ENCODE data around the gene CDH20. TPM values are rescaled to one million over a fixed set of nuclear protein-coding genes. Genes with fewer than 3 reads are reported as not detected.

CDH20 gene
- total RNA-seq, 1 donor from 2014 or later = 0.24 TPM

GRCh38 chr18:61474918-61475317 is 141.7 kb downstream of the CDH20 start:
- Histone ChIP-seq H3K9me3 (no peaks in the 10 kb centered on the region), H3K4me1 (no peaks in the 10 kb centered on the region), H3K4me3 (no peak overlapping the region), H3K36me3 (no peaks in the 10 kb centered on the region), H3K27me3 (ENCODE audit: low read depth) (peaks cover 5% of the 10 kb centered on the region), H3K27ac (no peak overlapping the region)
- intact Hi-C loops (cut with DNase I) = no loop called here
- TF ChIP-seq CTCF (IDR thresholded peaks at IDR 0.05) = no peak
- DNase-seq (no peak), ATAC-seq (no peak)

- H3K4me3 ChIP-seq = no peak overlapping the region
- H3K4me1 ChIP-seq = no peaks in the 10 kb centered on the region
- H3K9me3 ChIP-seq = no peaks in the 10 kb centered on the region
- H3K36me3 ChIP-seq = no peaks in the 10 kb centered on the region
- intact Hi-C loops (cut with DNase I) = no loop called here
- ATAC-seq (no peak), DNase-seq (no peak)
- H3K27ac ChIP-seq = no peak overlapping the region
- peaks cover 5% of the 10 kb centered on the region for H3K27me3 ChIP-seq (ENCODE audit: low read depth)
- no peak for TF ChIP-seq CTCF (IDR thresholded peaks at IDR 0.05)
Measured at GRCh38 chr18:61475931-61476330, 142.7 kb downstream of the CDH20 start.

DNA sequence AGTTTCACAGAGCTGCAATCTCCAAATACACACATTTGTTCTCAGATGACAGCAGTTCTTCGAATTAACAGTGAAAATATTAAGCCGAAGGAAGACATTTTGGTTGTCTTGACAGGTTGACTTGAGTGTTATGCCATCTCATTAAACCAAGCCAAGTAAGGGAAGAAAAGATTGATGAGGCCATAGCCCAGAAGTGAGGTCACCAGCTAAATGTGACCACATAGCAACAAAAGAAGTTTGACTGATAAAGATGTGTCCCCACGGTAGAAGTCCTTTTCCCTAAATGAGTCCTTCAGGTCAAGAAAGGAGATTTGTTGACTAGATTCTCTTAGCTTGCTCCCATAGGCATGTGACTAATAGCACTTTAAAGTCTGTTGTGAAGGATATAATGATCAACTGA is 156.1 kb downstream of the CDH20 start:
- no peak for ATAC-seq
- Histone ChIP-seq H3K36me3 (no peaks in the 10 kb centered on the region), H3K27ac (no peak overlapping the region), H3K4me3 (no peak overlapping the region), H3K9me3 (no peaks in the 10 kb centered on the region), H3K27me3 (ENCODE audit: low read depth) (no peaks in the 10 kb centered on the region), H3K4me1 (no peaks in the 10 kb centered on the region)
- DNase-seq = no peak
- TF ChIP-seq CTCF (IDR thresholded peaks at IDR 0.05) = no peak
- intact Hi-C loops (cut with DNase I) = no loop called here

DNA sequence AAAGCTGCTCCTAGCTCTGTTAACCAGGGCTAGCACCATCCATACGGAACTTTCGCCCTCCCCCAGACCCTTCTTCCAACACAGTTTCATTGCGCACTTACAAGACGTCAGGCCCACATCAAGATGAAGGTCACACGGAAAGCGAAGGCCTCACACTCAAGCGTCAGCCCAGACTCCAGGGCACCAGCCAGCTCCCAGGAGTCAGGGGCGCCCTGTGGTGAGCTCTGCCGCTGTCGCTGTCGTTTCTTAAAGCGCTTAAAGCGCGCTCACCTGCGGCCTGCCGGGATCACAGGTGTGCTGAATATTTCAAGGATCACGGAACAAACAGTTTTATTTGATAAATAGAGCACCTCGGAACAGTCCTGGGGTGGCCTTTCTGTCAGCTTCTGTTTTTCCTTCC is 163.1 kb downstream of the CDH20 start:
- TF ChIP-seq CTCF (IDR thresholded peaks at IDR 0.05) = no peak
- H3K4me3 ChIP-seq = no peak overlapping the region
- no peaks in the 10 kb centered on the region for H3K36me3 ChIP-seq
- H3K27ac ChIP-seq = no peak overlapping the region
- no peaks in the 10 kb centered on the region for H3K4me1 ChIP-seq
- ATAC-seq (no peak), DNase-seq (no peak)
- intact Hi-C loops (cut with DNase I) = no loop called here
- no peaks in the 10 kb centered on the region for H3K9me3 ChIP-seq
- H3K27me3 ChIP-seq (ENCODE audit: low read depth) = no peaks in the 10 kb centered on the region

DNA sequence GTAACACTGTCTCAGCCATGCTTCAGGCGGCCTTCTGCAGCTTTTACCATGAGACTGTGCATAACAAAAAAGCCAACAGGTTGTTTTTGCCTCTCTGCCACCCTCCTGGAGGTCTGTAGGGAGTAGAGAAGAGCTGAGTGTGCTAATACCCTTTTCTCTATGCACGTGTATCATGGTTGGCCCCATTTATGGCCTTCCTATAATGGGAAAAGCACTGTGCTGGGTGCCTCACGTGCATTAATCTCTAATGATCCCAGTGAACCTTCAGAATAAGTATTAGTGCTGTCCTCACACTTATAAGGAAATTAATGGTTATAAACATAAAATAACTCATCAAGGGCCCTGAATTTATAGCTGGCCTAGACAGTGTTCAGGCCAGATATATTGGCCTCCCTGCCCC is 164.2 kb downstream of the CDH20 start:
- no peak overlapping the region for H3K27ac ChIP-seq
- H3K4me3 ChIP-seq = no peak overlapping the region
- intact Hi-C loops (cut with DNase I) = no loop called here
- no peaks in the 10 kb centered on the region for H3K4me1 ChIP-seq
- no peaks in the 10 kb centered on the region for H3K36me3 ChIP-seq
- no peaks in the 10 kb centered on the region for H3K27me3 ChIP-seq (ENCODE audit: low read depth)
- no peak for TF ChIP-seq CTCF (IDR thresholded peaks at IDR 0.05)
- no peak for ATAC-seq
- H3K9me3 ChIP-seq = no peaks in the 10 kb centered on the region
- no peak for DNase-seq

- H3K27me3 ChIP-seq (ENCODE audit: low read depth) = peaks cover 5% of the 10 kb centered on the region
- H3K36me3 ChIP-seq = no peaks in the 10 kb centered on the region
- intact Hi-C loops (cut with DNase I) = no loop called here
- peak; percentile 70 for TF ChIP-seq CTCF (IDR thresholded peaks at IDR 0.05)
- no peak for DNase-seq
- H3K4me1 ChIP-seq = no peaks in the 10 kb centered on the region
- H3K4me3 ChIP-seq = no peak overlapping the region
- H3K27ac ChIP-seq = no peak overlapping the region
- no peaks in the 10 kb centered on the region for H3K9me3 ChIP-seq
- peak in 1 of 2 donors; percentile 54 for ATAC-seq
Measured at GRCh38 chr18:61502472-61502871, 169.2 kb downstream of the CDH20 start.

All from lower lobe of right lung (tissue), 2 donors.